Measurements from ENCODE around the gene ELAVL2. TPM values are rescaled to one million over a fixed set of nuclear protein-coding genes. Genes with fewer than 3 reads are reported as not detected.
A peak's percentile ranks its signal among the peaks of the same experiment; 100 is the strongest.

The ELAVL2 gene
- total RNA-seq, 1 experiment from 2014 or later: 16.8 TPM

DNA sequence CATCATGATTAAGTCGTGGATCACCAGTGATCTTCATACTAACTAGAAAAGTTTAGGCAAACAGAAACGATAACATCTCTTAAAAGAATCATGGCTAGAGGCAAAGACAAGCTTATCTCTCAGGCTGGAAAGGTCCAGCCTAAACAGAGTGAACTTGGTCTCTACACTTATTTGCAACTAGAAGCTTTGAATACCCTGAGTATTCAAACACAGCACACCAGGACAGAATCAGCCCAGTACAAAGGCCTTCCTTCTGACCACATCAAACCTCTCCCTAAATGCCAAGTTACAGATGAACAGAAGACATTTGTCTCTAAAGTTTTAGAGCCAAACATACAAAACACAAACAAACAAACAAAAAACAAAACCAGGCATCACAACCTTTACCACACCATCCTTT is 57.2 kb downstream of the ELAVL2 start:
- H3K4me1 Mint-ChIP-seq: peaks cover 76 to 77% of the 10 kb centered on the region in 2 experiments
- Histone ChIP-seq H3K9me3 (ENCODE audit: control insufficient read depth, low read depth, low read length) (no peaks in the 10 kb centered on the region), H2AFZ (ENCODE audit: low read length) (no peak overlapping the region), H4K91ac (ENCODE audit: insufficient read length, low read depth, low read length) (no peak overlapping the region), H3K9ac (ENCODE audit: extremely low read depth, insufficient read length, low read length) (no peak overlapping the region), H3K4me2 (ENCODE audit: insufficient read depth, insufficient read length, low read length) (no peak overlapping the region), H4K5ac (ENCODE audit: insufficient read length, low read depth, low read length) (no peak overlapping the region), H3K79me1 (ENCODE audit: insufficient read depth, low read depth, low read length, poor library complexity, severe bottlenecking) (no peaks in the 10 kb centered on the region), H3K18ac (ENCODE audit: insufficient read length, low read depth, low read length) (no peak overlapping the region), H3K27ac (ENCODE audit: insufficient read length, low read depth, low read length) (no peak overlapping the region), H3K14ac (ENCODE audit: insufficient read depth, low read length) (no peak overlapping the region), H4K20me1 (ENCODE audit: control insufficient read depth, insufficient read depth, insufficient read length) (no peaks in the 10 kb centered on the region), H3K4me1 (ENCODE audit: insufficient read depth, low read length) (peaks cover 21% of the 10 kb centered on the region), H2BK12ac (ENCODE audit: insufficient read length, low read depth, low read length) (no peak overlapping the region), H4K8ac (replicated peaks; ENCODE audit: insufficient read length, low read depth, low read length) (no peak overlapping the region), H2BK120ac (ENCODE audit: low read depth, low read length, poor library complexity, severe bottlenecking) (no peak overlapping the region), H3K23me2 (ENCODE audit: insufficient read length, low read depth, low read length, poor library complexity, severe bottlenecking) (no peaks in the 10 kb centered on the region), H3K4ac (ENCODE audit: low read depth, low read length) (no peak overlapping the region), H3K79me2 (ENCODE audit: insufficient read depth, low read length) (peaks cover 46% of the 10 kb centered on the region; the same call in 1 of the 2 replicates), H2BK5ac (ENCODE audit: insufficient read length, low read length) (no peak overlapping the region), H2BK20ac (ENCODE audit: low read depth, low read length, poor library complexity, severe bottlenecking) (no peak overlapping the region), H3T11ph (ENCODE audit: low read length) (no peak overlapping the region), H3K23ac (ENCODE audit: insufficient read length, low read depth, low read length) (no peak overlapping the region), H2BK15ac (ENCODE audit: low read depth, low read length) (no peak overlapping the region), H3K27me3 (ENCODE audit: insufficient read depth, low read length) (no peaks in the 10 kb centered on the region), H3K56ac (ENCODE audit: insufficient read length, low read depth, low read length) (no peak overlapping the region), H2AK5ac (ENCODE audit: insufficient read length, low read length) (no peak overlapping the region)
- H3K27ac Mint-ChIP-seq: peak overlapping the region in 2 of 3 experiments; percentile 4 to 56; a peak in 4 of 7 replicates
- peak overlapping the region in 1 of 2 experiments; percentile 53; a peak in 1 of 5 replicates for H3K4me3 Mint-ChIP-seq
- WGBS (ENCODE audit: extremely low coverage, insufficient read length, low lambda C conversion rate): no CpG with 5 or more reads among the region's 2 CpGs
- peaks cover 4 to 13% (median 12%) of the 10 kb centered on the region in 3 experiments; a peak in 6 of 7 replicates for H3K36me3 Mint-ChIP-seq (ENCODE audit: insufficient read depth in 1 of 3, low read depth in 3 of 3)
- no peaks in the 10 kb centered on the region for H3K9me3 Mint-ChIP-seq
- no peak for DNase-seq
- TF ChIP-seq, protein P1, sequence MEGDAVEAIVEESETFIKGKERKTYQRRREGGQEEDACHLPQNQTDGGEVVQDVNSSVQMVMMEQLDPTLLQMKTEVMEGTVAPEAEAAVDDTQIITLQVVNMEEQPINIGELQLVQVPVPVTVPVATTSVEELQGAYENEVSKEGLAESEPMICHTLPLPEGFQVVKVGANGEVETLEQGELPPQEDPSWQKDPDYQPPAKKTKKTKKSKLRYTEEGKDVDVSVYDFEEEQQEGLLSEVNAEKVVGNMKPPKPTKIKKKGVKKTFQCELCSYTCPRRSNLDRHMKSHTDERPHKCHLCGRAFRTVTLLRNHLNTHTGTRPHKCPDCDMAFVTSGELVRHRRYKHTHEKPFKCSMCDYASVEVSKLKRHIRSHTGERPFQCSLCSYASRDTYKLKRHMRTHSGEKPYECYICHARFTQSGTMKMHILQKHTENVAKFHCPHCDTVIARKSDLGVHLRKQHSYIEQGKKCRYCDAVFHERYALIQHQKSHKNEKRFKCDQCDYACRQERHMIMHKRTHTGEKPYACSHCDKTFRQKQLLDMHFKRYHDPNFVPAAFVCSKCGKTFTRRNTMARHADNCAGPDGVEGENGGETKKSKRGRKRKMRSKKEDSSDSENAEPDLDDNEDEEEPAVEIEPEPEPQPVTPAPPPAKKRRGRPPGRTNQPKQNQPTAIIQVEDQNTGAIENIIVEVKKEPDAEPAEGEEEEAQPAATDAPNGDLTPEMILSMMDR (conservative IDR thresholded peaks at IDR 0.05): no peak
- H3K27me3 Mint-ChIP-seq (ENCODE audit: low read depth): no peaks in the 10 kb centered on the region
